HepG2 (cell line): ENCODE measurements around the gene MTX1. TPM values are rescaled to one million over a fixed set of nuclear protein-coding genes. Genes with fewer than 3 reads are reported as not detected.
A peak's percentile ranks its signal among the peaks of the same experiment; 100 is the strongest.

ENCODE experiments used
- BORCS8-MEF2B ChIP-seq: sonication (generic); formaldehyde crosslinking; IDR thresholded peaks from 2 replicates; pipeline ENCODE4 v1.8.0; 2022; ENCODE audit warnings: mild to moderate bottlenecking, missing genetic modification reagents
- DNMT1 ChIP-seq: sonication (generic); formaldehyde crosslinking; IDR thresholded peaks from 2 replicates; pipeline ENCODE4 v1.5.1; 2020; ENCODE audit warnings: mild to moderate bottlenecking, missing genetic modification reagents
- DNMT3B ChIP-seq: conservative IDR thresholded peaks from 2 replicates; pipeline ENCODE4 v1.6.1; 2016; ENCODE audit warnings: missing biosample characterization, control low read depth
- HNRNPUL1 ChIP-seq: fragments of 200-400 bp; formaldehyde crosslinking; IDR thresholded peaks from 2 replicates; pipeline ENCODE4 v1.6.1; 2017; ENCODE audit warnings: low read depth, mild to moderate bottlenecking, low read length, moderate library complexity
- MIXL1 ChIP-seq: IDR thresholded peaks from 2 replicates; pipeline ENCODE4 v1.6.1; 2016
- NR2F2 ChIP-seq: IDR thresholded peaks from 2 replicates; pipeline ENCODE4 v1.6.1; 2012; ENCODE audit warnings: low read depth, inconsistent platforms, borderline replicate concordance
- RARG ChIP-seq: sonication (generic); formaldehyde crosslinking; IDR thresholded peaks from 2 replicates; pipeline ENCODE4 v1.4.0; 2020; ENCODE audit warnings: low read depth, mild to moderate bottlenecking, missing genetic modification reagents
- TOPORS ChIP-seq: sonication (generic); formaldehyde crosslinking; IDR thresholded peaks from 2 replicates; pipeline ENCODE4 v1.8.0; 2023; ENCODE audit warnings: mild to moderate bottlenecking, missing genetic modification reagents
- ZBTB38 ChIP-seq: sonication (generic); formaldehyde crosslinking; IDR thresholded peaks from 2 replicates; pipeline ENCODE4 v1.5.1; 2020; ENCODE audit warnings: mild to moderate bottlenecking, missing genetic modification reagents
- ZFP36 ChIP-seq: fragments of 150-350 bp; IDR thresholded peaks from 2 replicates; pipeline ENCODE4 v1.6.1; 2018; ENCODE audit warnings: borderline replicate concordance, low read length, low read depth; ENCODE audit not compliant: partially characterized antibody
- ZMYM2 ChIP-seq: sonication (generic); formaldehyde crosslinking; IDR thresholded peaks from 2 replicates; pipeline ENCODE4 v1.8.0; 2022; ENCODE audit warnings: mild to moderate bottlenecking, missing genetic modification reagents
- ZNF432 ChIP-seq: sonication (generic); formaldehyde crosslinking; IDR thresholded peaks from 2 replicates; pipeline ENCODE4 v1.5.0; 2020; ENCODE audit warnings: missing genetic modification reagents, mild to moderate bottlenecking, borderline replicate concordance
- ZSCAN22 ChIP-seq: sonication (generic); formaldehyde crosslinking; IDR thresholded peaks from 2 replicates; pipeline ENCODE4 v1.4.0; 2020; ENCODE audit warnings: mild to moderate bottlenecking, missing genetic modification reagents
- polyA plus RNA-seq, 8 experiments: library from polyadenylated mRNA; depleted of rRNA in 3 of 8; stranded (reverse) in 7 of 8; unstranded in 1 of 8; fragments of >200 nt; fragmentation: Illumina TruSeq in 4 of 8; extraction: Trizol in 4 of 8; gene quantifications; 2 replicates each; pipeline versions ENCODE4 v1.2.1 to v1.2.3, GENCODE V29; 2011 to 2016; ENCODE audit warnings: low read depth in 4 of 8, missing spikeins in 1 of 8, mixed read lengths in 1 of 8; ENCODE audit not compliant: insufficient read depth in 1 of 8
- total RNA-seq, 5 experiments: library from RNA; depleted of rRNA; stranded (reverse); fragments of >200 nt; fragmentation: Illumina TruSeq; extraction: Trizol; gene quantifications; 2 replicates each; pipeline ENCODE4 v1.2.3, GENCODE V29; 2016; ENCODE audit warnings: low read depth in 1 of 5
- TF ChIP-seq, protein P1 (sequence below): sonication (generic); formaldehyde crosslinking; IDR thresholded peaks from 2 replicates; pipeline ENCODE4 v1.5.1; 2020; ENCODE audit warnings: missing genetic modification reagents, mild to moderate bottlenecking, borderline replicate concordance
- TF ChIP-seq, protein P2 (sequence below): sonication (generic); formaldehyde crosslinking; IDR thresholded peaks from 2 replicates; pipeline ENCODE4 v1.8.0; 2022; ENCODE audit warnings: mild to moderate bottlenecking, missing genetic modification reagents, moderate library complexity
- TF ChIP-seq, protein P3 (sequence below): sonication (generic); formaldehyde crosslinking; IDR thresholded peaks from 2 replicates; pipeline ENCODE4 v1.5.0; 2020; ENCODE audit warnings: mild to moderate bottlenecking, low read depth, missing genetic modification reagents, borderline replicate concordance
- TF ChIP-seq, protein P4 (sequence below): sonication (generic); formaldehyde crosslinking; IDR thresholded peaks from 2 replicates; pipeline ENCODE4 v1.4.0; 2020; ENCODE audit warnings: missing genetic modification reagents
- TF ChIP-seq, protein P5 (sequence below), 2 experiments: IDR thresholded peaks; 2 replicates each; pipeline ENCODE4 v1.6.1; 2011 to 2012; ENCODE audit warnings: low read length in 2 of 2, borderline replicate concordance in 1 of 2, low read depth in 1 of 2, mild to moderate bottlenecking in 1 of 2, moderate library complexity in 1 of 2

The MTX1 gene
- total and polyA plus RNA-seq, 2 of the 13 experiments (the other 11 are each of a cell fraction or from before 2014, with no cell fraction given): 64.5 to 72.6 TPM

DNA sequence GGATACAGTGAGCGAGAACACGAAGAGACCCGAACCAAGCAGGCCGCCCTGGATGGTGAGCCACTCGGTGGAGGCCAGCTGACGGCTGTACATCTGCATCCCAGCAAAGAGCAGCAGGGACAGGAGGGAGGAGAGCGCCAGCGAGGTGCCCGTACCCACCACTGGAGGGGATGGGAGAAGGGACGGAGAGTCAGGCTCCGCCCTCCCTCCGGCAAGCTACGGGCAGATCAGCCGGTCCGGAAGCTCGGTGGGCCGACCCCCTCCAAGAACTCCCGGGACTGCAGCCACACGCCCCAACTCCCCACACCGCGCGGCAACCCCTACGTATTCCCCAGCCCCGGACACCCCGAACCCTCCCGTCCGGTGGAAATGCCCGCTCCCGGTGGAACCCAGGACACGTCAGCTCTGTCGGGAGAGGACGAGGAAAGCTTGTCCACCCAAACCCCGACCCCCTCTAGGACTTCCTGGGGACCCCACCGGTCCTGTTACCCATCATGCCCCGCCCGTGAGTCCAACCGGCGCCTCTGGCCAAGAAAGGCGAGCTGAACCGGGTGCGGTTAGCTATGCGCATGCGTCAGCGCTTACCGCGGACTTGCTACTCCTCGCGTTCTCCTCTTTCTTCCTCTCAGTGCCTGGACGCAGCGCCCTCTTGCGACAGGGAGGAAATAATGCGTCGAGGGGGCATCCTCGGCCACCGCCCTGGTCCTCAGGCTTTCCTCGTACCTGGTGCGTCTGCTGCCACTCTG is 35.6 kb upstream of the MTX1 start, which contains the start of gene KRTCAP2 (continued):
- TF ChIP-seq, protein P1, sequence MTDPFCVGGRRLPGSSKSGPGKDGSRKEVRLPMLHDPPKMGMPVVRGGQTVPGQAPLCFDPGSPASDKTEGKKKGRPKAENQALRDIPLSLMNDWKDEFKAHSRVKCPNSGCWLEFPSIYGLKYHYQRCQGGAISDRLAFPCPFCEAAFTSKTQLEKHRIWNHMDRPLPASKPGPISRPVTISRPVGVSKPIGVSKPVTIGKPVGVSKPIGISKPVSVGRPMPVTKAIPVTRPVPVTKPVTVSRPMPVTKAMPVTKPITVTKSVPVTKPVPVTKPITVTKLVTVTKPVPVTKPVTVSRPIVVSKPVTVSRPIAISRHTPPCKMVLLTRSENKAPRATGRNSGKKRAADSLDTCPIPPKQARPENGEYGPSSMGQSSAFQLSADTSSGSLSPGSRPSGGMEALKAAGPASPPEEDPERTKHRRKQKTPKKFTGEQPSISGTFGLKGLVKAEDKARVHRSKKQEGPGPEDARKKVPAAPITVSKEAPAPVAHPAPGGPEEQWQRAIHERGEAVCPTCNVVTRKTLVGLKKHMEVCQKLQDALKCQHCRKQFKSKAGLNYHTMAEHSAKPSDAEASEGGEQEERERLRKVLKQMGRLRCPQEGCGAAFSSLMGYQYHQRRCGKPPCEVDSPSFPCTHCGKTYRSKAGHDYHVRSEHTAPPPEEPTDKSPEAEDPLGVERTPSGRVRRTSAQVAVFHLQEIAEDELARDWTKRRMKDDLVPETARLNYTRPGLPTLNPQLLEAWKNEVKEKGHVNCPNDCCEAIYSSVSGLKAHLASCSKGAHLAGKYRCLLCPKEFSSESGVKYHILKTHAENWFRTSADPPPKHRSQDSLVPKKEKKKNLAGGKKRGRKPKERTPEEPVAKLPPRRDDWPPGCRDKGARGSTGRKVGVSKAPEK: no peak
- TF ChIP-seq TOPORS (CRISPR knock-in tag) (no peak), BORCS8-MEF2B (CRISPR knock-in tag) (no peak; the same call in 1 of the 2 replicates), NR2F2 (no peak; the same call in 1 of the 2 replicates), RARG (no peak), ZMYM2 (CRISPR knock-in tag) (no peak), DNMT3B (no peak; the same call in 1 of the 2 replicates), DNMT1 (CRISPR knock-in tag) (peak; percentile 41; the same call in 1 of the 2 replicates), ZSCAN22 (CRISPR knock-in tag) (no peak), ZNF432 (no peak), ZFP36 (no peak), MIXL1 (CRISPR knock-in tag) (no peak), HNRNPUL1 (no peak), ZBTB38 (peak; percentile 45; the same call in 1 of the 2 replicates)
- TF ChIP-seq, protein P2, sequence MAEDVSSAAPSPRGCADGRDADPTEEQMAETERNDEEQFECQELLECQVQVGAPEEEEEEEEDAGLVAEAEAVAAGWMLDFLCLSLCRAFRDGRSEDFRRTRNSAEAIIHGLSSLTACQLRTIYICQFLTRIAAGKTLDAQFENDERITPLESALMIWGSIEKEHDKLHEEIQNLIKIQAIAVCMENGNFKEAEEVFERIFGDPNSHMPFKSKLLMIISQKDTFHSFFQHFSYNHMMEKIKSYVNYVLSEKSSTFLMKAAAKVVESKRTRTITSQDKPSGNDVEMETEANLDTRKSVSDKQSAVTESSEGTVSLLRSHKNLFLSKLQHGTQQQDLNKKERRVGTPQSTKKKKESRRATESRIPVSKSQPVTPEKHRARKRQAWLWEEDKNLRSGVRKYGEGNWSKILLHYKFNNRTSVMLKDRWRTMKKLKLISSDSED (CRISPR knock-in tag): no peak
- TF ChIP-seq, protein P3, sequence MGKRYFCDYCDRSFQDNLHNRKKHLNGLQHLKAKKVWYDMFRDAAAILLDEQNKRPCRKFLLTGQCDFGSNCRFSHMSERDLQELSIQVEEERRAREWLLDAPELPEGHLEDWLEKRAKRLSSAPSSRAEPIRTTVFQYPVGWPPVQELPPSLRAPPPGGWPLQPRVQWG (CRISPR knock-in tag): no peak
- TF ChIP-seq, protein P4, sequence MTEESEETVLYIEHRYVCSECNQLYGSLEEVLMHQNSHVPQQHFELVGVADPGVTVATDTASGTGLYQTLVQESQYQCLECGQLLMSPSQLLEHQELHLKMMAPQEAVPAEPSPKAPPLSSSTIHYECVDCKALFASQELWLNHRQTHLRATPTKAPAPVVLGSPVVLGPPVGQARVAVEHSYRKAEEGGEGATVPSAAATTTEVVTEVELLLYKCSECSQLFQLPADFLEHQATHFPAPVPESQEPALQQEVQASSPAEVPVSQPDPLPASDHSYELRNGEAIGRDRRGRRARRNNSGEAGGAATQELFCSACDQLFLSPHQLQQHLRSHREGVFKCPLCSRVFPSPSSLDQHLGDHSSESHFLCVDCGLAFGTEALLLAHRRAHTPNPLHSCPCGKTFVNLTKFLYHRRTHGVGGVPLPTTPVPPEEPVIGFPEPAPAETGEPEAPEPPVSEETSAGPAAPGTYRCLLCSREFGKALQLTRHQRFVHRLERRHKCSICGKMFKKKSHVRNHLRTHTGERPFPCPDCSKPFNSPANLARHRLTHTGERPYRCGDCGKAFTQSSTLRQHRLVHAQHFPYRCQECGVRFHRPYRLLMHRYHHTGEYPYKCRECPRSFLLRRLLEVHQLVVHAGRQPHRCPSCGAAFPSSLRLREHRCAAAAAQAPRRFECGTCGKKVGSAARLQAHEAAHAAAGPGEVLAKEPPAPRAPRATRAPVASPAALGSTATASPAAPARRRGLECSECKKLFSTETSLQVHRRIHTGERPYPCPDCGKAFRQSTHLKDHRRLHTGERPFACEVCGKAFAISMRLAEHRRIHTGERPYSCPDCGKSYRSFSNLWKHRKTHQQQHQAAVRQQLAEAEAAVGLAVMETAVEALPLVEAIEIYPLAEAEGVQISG: peak; percentile 99
- TF ChIP-seq, protein P5, sequence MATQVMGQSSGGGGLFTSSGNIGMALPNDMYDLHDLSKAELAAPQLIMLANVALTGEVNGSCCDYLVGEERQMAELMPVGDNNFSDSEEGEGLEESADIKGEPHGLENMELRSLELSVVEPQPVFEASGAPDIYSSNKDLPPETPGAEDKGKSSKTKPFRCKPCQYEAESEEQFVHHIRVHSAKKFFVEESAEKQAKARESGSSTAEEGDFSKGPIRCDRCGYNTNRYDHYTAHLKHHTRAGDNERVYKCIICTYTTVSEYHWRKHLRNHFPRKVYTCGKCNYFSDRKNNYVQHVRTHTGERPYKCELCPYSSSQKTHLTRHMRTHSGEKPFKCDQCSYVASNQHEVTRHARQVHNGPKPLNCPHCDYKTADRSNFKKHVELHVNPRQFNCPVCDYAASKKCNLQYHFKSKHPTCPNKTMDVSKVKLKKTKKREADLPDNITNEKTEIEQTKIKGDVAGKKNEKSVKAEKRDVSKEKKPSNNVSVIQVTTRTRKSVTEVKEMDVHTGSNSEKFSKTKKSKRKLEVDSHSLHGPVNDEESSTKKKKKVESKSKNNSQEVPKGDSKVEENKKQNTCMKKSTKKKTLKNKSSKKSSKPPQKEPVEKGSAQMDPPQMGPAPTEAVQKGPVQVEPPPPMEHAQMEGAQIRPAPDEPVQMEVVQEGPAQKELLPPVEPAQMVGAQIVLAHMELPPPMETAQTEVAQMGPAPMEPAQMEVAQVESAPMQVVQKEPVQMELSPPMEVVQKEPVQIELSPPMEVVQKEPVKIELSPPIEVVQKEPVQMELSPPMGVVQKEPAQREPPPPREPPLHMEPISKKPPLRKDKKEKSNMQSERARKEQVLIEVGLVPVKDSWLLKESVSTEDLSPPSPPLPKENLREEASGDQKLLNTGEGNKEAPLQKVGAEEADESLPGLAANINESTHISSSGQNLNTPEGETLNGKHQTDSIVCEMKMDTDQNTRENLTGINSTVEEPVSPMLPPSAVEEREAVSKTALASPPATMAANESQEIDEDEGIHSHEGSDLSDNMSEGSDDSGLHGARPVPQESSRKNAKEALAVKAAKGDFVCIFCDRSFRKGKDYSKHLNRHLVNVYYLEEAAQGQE (IDR thresholded peaks at IDR 0.05; ENCODE audit: borderline replicate concordance in 1 of 2, low read depth in 1 of 2, low read length in 2 of 2): no peak
